SKM-1 treated with dmso at 0.1 percent for 144 hours (cell line): ENCODE data around the gene NCK2.

Source experiments
- DNase-seq: peaks from one replicate; lab custom pipeline; 2025; ENCODE audit not compliant: unreplicated experiment; lab: John Stamatoyannopoulos, UW

NCK2 gene

GRCh38 chr2:105809097-105809473, 64.4 kb downstream of the NCK2 start:
- no peak for DNase-seq

GRCh38 chr2:105809723-105810122, 65.0 kb downstream of the NCK2 start:
- DNase-seq: no peak

DNA sequence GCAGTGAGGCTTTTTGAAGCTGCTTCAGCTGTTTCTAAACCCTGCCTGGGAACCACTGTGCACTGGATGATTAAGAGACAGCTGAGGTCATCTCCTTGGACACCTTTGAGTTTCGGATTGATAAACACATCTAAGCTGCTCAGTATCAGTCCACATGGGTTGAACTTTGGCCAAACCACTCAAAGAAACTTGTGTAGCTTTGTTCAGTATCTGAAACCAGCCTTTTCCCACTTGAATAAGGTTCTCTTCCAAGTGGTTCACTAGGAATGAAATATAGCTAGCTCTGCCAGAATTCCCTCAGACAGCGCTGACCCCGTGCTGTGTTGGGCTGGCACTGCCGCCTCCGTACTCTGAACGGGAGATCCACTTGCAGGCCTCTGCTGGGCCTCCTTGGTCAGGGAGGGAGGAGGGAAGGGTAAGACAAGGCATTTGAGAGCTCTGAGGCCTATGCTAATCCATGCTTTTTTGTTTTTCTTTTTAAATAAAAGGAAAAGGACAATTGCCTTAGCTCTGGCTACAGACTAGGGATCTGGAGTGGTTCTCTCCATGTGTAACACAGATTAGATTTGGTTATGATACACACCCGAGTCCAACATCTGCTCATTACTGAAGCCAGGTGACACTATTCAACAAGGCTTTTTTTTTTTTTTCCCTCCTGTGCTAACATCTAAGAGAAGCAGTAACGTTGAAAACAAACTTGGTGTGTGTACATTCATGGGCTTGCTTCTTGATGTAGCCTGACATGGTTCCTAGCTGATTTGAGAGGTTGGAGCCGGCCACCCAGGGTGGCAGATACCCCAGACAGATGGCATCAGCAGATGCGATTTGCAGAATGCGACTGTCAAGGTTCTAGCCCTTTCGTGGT, 67.7 kb downstream of the NCK2 start:
- no peak for DNase-seq

DNA sequence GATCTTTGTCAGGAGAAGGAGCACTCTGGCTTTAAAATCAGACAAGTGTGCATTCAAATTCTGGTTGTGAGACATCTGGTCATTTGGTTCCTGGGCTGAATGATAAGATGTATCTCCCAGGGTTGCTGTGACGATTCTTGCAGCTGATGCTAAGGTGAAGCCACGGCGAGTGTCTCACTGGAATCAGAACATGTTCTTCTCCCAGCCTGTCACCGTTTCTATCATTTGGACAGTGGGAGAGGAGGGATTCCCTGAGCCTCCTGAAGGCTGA, 68.3 kb downstream of the NCK2 start:
- DNase-seq: no peak

DNA sequence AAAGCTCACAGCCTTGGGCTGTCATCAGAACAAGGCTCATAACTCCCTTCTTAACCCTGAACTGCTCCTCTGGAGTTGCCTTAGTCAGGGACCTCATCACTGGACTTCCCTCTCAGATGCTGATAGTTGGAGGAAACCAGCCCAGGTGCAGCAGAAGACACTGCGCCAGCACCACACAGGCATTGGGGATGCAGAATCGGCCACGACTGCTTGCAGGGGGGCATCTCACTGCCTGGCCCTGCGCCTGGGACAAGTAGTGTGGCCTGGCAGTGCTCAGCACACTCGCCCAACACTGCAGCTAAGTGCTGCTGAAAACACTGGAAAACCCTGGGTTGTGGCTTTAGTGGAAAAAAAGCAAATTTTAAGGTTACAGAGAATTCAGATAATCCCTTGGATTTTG, 68.7 kb downstream of the NCK2 start:
- DNase-seq: no peak

GRCh38 chr2:105814291-105814940, 69.7 kb downstream of the NCK2 start:
- DNase-seq: no peak

DNA sequence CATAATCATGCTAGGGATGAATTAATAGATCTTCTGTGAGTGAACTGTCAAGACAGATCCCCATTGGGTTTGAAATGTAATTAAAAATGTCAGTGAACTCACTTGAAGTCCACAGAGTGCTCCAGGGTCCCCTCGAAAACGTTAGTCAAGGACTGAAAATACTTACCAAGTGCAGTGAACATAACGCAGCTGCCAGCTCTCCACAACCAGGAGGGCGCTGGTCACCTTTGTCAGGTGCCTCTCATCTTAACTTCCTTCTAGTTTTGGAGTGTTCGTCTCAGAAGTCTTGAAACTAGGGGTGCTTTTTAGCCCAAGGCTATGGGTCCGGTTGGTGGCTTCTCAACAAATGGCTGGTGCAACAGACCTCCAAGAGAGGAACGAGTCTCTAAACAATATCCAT, 70.7 kb downstream of the NCK2 start:
- no peak for DNase-seq

- no peak for DNase-seq
Observed at GRCh38 chr2:105820151-105820550, 75.4 kb downstream of the NCK2 start.

DNA sequence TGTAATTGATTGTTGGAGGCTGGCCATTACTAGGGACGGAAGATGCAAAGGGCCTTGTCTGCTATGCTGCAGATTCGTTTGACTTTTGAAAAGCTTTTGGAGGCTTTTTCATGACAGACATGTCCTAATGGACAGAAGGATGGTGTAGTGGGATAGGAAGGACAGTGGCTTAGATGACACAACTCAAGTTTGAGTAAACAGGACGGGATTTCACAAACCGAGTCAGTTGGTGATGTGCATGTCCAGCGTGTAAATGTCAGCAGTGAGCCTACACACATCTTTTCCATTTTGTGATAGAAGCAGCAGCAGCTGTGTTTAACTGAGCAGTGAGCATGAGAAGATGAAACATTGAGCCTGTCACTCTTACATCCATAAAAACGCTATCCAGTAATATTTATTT, 76.0 kb downstream of the NCK2 start:
- DNase-seq: no peak

- DNase-seq: no peak
Observed at GRCh38 chr2:105821428-105822125, 76.9 kb downstream of the NCK2 start.

- no peak for DNase-seq
Observed at GRCh38 chr2:105822186-105822585, 77.5 kb downstream of the NCK2 start.

GRCh38 chr2:105824446-105824845, 79.7 kb downstream of the NCK2 start:
- DNase-seq: no peak

DNA sequence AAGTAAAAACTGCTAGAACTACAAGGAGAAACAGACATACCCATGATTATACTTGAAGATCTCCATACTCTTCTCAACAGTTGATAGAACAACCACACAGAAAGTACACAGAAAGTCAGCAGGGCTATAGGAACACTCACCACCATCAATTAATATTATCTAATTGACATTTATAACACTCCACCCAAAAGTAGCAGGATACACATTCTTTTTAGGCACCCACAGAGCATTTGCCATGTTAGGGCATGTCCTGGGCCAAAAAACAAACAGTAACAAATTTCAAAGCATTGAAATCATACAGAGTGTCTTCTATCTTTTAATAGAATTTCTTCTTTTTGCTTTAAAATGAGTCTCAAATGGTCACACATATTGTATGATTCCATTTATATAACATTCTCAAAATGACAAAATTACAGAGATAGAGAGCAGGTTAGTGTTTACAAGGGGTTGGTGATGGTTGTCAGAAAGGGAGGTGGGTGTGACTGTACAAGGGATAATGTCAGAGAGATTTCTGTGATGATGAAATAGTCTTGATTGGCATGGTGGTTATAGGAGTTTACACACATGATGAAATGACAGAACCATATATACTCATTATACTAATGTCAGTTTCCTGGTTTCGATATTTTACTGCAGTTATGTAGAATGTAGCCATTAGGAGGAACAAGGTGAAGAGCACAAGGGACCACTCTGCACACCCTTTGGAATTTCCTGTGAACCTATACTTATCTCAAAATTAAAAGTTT, 82.8 kb downstream of the NCK2 start:
- peak; percentile 54 for DNase-seq

DNA sequence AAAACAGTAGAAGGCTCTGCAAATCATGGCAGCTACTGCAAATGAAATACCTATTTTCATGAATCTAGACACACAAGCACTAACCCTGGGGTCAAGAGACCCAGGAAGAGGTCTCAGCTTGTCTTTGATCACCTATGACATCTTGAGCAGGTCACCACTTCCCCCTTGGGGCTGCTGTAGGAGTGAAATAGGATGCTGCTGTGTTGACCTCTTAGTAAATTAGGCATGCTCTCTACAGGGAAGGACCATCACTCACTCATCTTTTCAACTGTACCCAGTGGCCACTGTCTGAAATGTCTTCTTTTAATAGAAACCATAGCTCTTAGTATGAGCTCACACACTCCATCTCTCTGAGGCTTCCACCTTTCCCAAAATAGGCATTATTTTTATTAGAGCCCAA, 83.8 kb downstream of the NCK2 start:
- no peak for DNase-seq

- peak; percentile 23 for DNase-seq
Observed at GRCh38 chr2:105834931-105835330, 90.2 kb downstream of the NCK2 start.

DNA sequence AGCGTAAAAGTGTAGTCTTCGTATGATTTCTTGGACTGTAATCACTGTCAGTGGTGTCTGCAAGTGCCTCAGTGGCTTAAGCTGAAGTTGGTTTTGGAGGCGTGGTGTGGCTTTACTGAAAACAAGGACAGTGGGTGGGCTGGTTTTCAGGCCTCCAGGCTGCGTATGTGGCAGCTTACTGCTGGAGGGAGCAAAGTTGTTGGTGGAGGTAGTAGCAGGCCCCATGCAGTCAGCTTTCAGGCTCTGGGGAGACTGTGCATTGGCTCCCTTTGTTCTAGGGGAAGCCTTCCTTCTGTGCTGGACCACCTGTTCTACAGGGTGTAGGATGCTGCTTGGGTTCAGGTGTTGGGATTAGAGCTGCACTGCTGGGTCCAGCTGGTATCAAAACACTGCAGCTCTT, 91.6 kb downstream of the NCK2 start:
- DNase-seq: no peak

DNA sequence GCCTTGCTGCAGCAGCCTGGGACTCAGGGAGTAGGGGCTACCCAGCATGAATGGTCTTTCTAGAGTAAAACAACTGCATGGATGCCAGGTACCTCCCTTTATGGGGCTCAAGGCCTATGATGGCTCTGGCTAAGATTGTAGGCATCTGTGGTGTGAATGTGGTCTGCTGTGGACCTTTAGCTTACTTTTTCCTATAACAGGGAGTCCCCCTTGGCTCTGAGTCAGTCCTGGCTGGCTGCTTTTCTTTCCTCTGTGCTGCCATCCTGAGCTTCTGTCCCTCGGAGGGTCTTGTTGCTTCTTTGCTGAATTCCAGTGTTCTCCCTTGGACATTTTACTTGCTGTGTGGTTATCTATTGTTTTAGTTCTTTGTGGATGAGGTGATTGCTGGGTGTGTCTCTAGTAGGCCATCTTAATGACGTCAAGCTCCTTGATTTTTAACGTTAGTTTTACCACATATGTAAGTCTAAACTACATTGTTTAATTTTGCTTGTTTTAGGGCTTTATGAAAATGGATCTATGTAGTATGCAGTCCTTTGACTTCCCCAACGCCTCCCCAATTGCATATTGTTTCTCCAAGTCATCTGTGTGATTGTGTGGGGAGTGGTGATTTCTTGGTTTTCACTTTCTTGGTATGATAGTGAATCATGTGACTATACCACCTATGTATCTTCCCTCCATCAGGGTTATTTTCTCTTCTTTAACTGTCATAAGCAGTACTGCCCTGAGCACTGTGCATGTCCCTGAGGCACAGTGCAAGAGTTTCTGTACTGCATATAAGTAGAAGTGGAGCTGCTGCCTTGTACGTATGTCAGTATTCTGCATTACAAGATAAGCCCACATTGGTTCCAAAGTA, 92.4 kb downstream of the NCK2 start:
- DNase-seq: no peak

DNA sequence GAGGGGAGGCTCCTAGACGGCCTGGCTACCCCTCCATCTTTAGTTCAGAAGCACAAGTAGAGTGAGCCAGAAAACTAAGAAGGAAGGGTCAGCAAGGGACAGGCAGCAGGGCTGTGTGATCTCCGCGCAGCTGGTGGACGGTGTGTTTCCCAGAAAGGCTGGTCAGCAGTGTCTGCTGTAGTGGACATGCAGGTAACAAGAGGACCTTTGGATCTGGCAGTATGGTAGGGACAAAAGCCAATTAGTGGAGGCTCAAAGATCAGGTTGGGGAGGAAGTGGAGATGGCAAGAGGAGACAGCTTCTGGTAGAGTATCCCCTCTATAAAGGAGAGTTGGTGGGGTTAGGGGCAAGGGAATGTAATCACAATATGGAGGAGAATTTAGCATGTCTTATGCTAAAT, 95.1 kb downstream of the NCK2 start:
- no peak for DNase-seq

GRCh38 chr2:105840933-105841332, 96.2 kb downstream of the NCK2 start:
- no peak for DNase-seq

- no peak for DNase-seq
Observed at GRCh38 chr2:105841551-105841950, 96.8 kb downstream of the NCK2 start.

- DNase-seq: no peak
Observed at GRCh38 chr2:105842555-105842954, 97.8 kb downstream of the NCK2 start.
